NT2/D1 (cell line): ENCODE data around the gene FBXL16.

ENCODE experiments used
- DNase-seq: peaks from one replicate; pipeline ENCODE4 v3.0.0-alpha.2; 2011; ENCODE audit warnings: low read depth, low spot score
- H3K27me3 ChIP-seq: 2 replicates; pipeline ENCODE4 v1.6.0; 2011; ENCODE audit warnings: mild to moderate bottlenecking; ENCODE audit not compliant: insufficient read length, insufficient read depth
- H3K36me3 ChIP-seq: 2 replicates; pipeline ENCODE4 v1.6.1; 2011; ENCODE audit warnings: mild to moderate bottlenecking, low read length, mixed read lengths; ENCODE audit not compliant: insufficient read depth, insufficient read length
- H3K4me1 ChIP-seq: 2 replicates; pipeline ENCODE4 v1.5.1; 2011; ENCODE audit not compliant: insufficient read depth, insufficient read length
- H3K4me3 ChIP-seq: 2 replicates; pipeline ENCODE4 v1.5.1; 2011; ENCODE audit warnings: low read depth; ENCODE audit not compliant: insufficient read length
- H3K9ac ChIP-seq: 2 replicates; pipeline ENCODE4 v1.6.0; 2011; ENCODE audit warnings: low read depth; ENCODE audit not compliant: insufficient read length
- H3K9me3 ChIP-seq: 2 replicates; pipeline ENCODE4 v1.5.1; 2011; ENCODE audit warnings: mild to moderate bottlenecking, low read length; ENCODE audit not compliant: insufficient read depth
- SUZ12 ChIP-seq: IDR thresholded peaks from 2 replicates; pipeline ENCODE4 v1.6.1; 2011; ENCODE audit not compliant: insufficient read length, insufficient read depth; ENCODE audit errors: extremely low read depth
- YY1 ChIP-seq: IDR thresholded peaks from 2 replicates; pipeline ENCODE4 v1.6.1; 2011; ENCODE audit not compliant: insufficient read length, insufficient read depth
- ZNF274 ChIP-seq: IDR thresholded peaks from 2 replicates; pipeline ENCODE4 v1.6.1; 2011; ENCODE audit warnings: mild to moderate bottlenecking, low read depth, low read length

FBXL16 gene

GRCh38 chr16:674968-675883 lies 30.4 kb downstream of the FBXL16 start, which contains the start of gene RHBDL1:
TSS of gene RHBDL1 (plus strand) at chr16:675671. CDS start at chr16:675791, 120 bp downstream.
- no peak for DNase-seq
- peaks cover 46% of the 10 kb centered on the region for H3K36me3 ChIP-seq
- TF ChIP-seq SUZ12 = no peak
- TF ChIP-seq ZNF274 = no peak
- TF ChIP-seq YY1 = no peak
- peak within 1 kb of the TSS; percentile 54 for H3K4me3 ChIP-seq
- no peaks in the 10 kb centered on the region for H3K9me3 ChIP-seq
- peak within 1 kb of the TSS; percentile 74 for H3K9ac ChIP-seq
- H3K27me3 ChIP-seq = peaks cover 11% of the 10 kb centered on the region
- peaks cover 25% of the 10 kb centered on the region for H3K4me1 ChIP-seq

GRCh38 chr16:674214-674881 lies 31.3 kb downstream of the FBXL16 start:
- H3K4me1 ChIP-seq = peaks cover 28% of the 10 kb centered on the region
- no peak for TF ChIP-seq ZNF274
- TF ChIP-seq YY1 = no peak
- TF ChIP-seq SUZ12 = no peak
- DNase-seq = no peak
- H3K36me3 ChIP-seq = peaks cover 55% of the 10 kb centered on the region
- peaks cover 11% of the 10 kb centered on the region for H3K27me3 ChIP-seq
- H3K9me3 ChIP-seq = no peaks in the 10 kb centered on the region
- no peak overlapping the region for H3K4me3 ChIP-seq
- peak overlapping the region; percentile 44 for H3K9ac ChIP-seq

- Histone ChIP-seq H3K36me3 (peaks cover 63% of the 10 kb centered on the region), H3K9ac (no peak overlapping the region), H3K27me3 (peaks cover 11% of the 10 kb centered on the region), H3K9me3 (no peaks in the 10 kb centered on the region), H3K4me3 (no peak overlapping the region), H3K4me1 (peaks cover 30% of the 10 kb centered on the region)
- no peak for DNase-seq
- TF ChIP-seq SUZ12 (no peak), ZNF274 (no peak), YY1 (no peak)
Measured at GRCh38 chr16:673399-673991, 32.1 kb downstream of the FBXL16 start.

- Histone ChIP-seq H3K27me3 (peaks cover 11% of the 10 kb centered on the region), H3K4me3 (no peak overlapping the region), H3K4me1 (peaks cover 30% of the 10 kb centered on the region), H3K9ac (no peak overlapping the region), H3K36me3 (peaks cover 64% of the 10 kb centered on the region), H3K9me3 (no peaks in the 10 kb centered on the region)
- TF ChIP-seq SUZ12 (no peak), YY1 (no peak), ZNF274 (no peak)
- DNase-seq = no peak
Measured at GRCh38 chr16:672851-673250, 32.8 kb downstream of the FBXL16 start.

- peaks cover 65% of the 10 kb centered on the region for H3K36me3 ChIP-seq
- TF ChIP-seq ZNF274 (no peak), SUZ12 (no peak), YY1 (no peak)
- H3K4me3 ChIP-seq = no peak overlapping the region
- peaks cover 33% of the 10 kb centered on the region for H3K4me1 ChIP-seq
- no peaks in the 10 kb centered on the region for H3K9me3 ChIP-seq
- H3K9ac ChIP-seq = no peak overlapping the region
- no peak for DNase-seq
- peaks cover 11% of the 10 kb centered on the region for H3K27me3 ChIP-seq
Measured at GRCh38 chr16:672371-672770, 33.2 kb downstream of the FBXL16 start.

- no peak for TF ChIP-seq ZNF274
- no peak for TF ChIP-seq YY1
- no peak for TF ChIP-seq SUZ12
- peaks cover 71% of the 10 kb centered on the region for H3K36me3 ChIP-seq
- H3K27me3 ChIP-seq = peaks cover 9% of the 10 kb centered on the region
- DNase-seq = no peak
- no peak overlapping the region for H3K9ac ChIP-seq
- H3K9me3 ChIP-seq = no peaks in the 10 kb centered on the region
- peak overlapping the region; percentile 1 for H3K4me3 ChIP-seq
- H3K4me1 ChIP-seq = peaks cover 34% of the 10 kb centered on the region
Measured at GRCh38 chr16:671353-672131, 34.1 kb downstream of the FBXL16 start.
